ENCODE measurements around the gene CDKN2B. TPM values are rescaled to one million over a fixed set of nuclear protein-coding genes. Genes with fewer than 3 reads are reported as not detected.

The CDKN2B gene
- total and polyA plus RNA-seq, 12 donors: 1.1 to 5.2 (median 2.0) TPM

DNA sequence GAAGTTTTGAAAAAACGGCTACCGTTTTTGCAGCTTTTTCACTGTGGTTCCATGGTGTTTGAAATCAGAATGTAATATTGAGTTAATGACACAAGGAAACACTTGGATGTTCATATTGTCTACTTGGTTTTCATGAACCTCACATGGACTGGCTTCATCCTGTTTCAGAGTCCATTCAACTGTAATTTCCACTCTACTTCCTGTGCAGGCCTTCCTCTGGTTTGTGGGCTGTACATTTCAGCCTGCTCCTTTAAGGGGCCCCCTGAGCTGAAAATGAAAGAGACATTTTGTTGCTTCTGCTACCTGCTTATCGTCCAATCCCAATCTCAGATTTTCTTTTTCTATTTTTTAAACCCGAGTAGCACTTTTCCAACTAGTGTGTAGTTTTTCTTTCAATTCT, 41.8 kb upstream of the CDKN2B start:
- intact Hi-C loops (cut with DNase I): loop anchor here in 2 of 10 donors (10.0 kb wide), 2 partner anchors 64 to 184 kb away; no protein-coding TSS in a partner anchor
- WGBS, 2 donors: 67 to 75% methylated on average over 4 of the region's 4 CpGs
- peaks cover 0 to 29% (median 0%) of the 10 kb centered on the region in 9 donors for H3K4me1 ChIP-seq
- H3K9me3 ChIP-seq: no peaks in the 10 kb centered on the region
- no peaks in the 10 kb centered on the region for H3K36me3 ChIP-seq
- DNase-seq: no peak
- peak overlapping the region in 1 of 10 donors; percentile 2 for H3K27ac ChIP-seq
- no peaks in the 10 kb centered on the region for H3K27me3 ChIP-seq
- H3K4me3 ChIP-seq: no peak overlapping the region
- ATAC-seq: peak in 1 of 8 donors; percentile 46
- TF ChIP-seq, protein P1, sequence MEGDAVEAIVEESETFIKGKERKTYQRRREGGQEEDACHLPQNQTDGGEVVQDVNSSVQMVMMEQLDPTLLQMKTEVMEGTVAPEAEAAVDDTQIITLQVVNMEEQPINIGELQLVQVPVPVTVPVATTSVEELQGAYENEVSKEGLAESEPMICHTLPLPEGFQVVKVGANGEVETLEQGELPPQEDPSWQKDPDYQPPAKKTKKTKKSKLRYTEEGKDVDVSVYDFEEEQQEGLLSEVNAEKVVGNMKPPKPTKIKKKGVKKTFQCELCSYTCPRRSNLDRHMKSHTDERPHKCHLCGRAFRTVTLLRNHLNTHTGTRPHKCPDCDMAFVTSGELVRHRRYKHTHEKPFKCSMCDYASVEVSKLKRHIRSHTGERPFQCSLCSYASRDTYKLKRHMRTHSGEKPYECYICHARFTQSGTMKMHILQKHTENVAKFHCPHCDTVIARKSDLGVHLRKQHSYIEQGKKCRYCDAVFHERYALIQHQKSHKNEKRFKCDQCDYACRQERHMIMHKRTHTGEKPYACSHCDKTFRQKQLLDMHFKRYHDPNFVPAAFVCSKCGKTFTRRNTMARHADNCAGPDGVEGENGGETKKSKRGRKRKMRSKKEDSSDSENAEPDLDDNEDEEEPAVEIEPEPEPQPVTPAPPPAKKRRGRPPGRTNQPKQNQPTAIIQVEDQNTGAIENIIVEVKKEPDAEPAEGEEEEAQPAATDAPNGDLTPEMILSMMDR (IDR thresholded peaks at IDR 0.05): no peak

DNA sequence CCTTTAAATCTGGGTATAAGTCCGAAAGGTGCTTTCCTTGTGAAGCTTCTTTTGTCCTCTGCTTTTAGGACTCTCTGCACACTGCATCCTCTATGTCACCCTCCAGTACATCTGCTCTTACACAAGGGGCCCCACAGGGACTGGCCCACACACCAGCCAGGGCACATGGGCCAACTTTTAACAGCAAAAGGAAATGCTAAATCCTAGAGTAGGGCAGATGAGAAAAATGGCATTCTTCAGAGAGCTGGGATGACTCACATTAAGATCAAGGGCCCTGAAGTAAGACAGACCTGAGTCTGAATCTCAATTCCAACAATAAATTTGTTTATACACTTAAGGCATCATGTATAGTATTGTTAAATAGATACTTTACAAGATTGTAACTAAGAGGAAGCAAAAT, 40.3 kb upstream of the CDKN2B start:
- Histone ChIP-seq H3K27ac (no peak overlapping the region), H3K27me3 (no peaks in the 10 kb centered on the region), H3K4me1 (peaks cover 0 to 32% (median 0%) of the 10 kb centered on the region in 9 donors), H3K9me3 (no peaks in the 10 kb centered on the region), H3K36me3 (no peaks in the 10 kb centered on the region), H3K4me3 (no peak overlapping the region)
- ATAC-seq (no peak), DNase-seq (no peak)
- 95 to 97% methylated on average over 1 of the region's 1 CpG for WGBS, 2 donors
- intact Hi-C loops (cut with DNase I): loop anchor here in 2 of 10 donors (10.0 kb wide), 2 partner anchors 165 to 235 kb away; no protein-coding TSS in a partner anchor
- TF ChIP-seq, protein P1 (IDR thresholded peaks at IDR 0.05): no peak

DNA sequence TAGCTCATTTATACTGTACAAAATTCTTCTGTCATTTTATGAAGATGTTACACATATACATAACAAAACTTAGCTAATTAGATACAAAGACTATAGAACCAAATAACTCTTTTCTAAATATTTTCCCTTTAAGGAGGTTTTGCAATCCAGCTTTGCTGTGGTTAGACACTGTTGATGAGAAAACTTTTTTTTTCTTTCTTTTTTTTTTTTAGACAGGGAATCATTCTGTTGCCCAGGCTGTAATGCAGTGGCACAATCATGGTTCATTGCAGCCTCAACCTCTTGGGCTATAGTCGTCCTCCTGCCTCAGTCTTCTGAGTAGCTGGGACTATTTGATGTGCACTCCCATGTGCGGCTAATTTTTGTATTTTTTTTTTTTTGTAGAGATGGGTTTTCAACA, 38.5 kb upstream of the CDKN2B start:
- H3K9me3 ChIP-seq: no peaks in the 10 kb centered on the region
- no peak overlapping the region for H3K4me3 ChIP-seq
- intact Hi-C loops (cut with DNase I): loop anchor here in 2 of 10 donors (10.0 kb wide), 2 partner anchors 167 to 233 kb away; no protein-coding TSS in a partner anchor
- no peak for ATAC-seq
- H3K27ac ChIP-seq: no peak overlapping the region
- TF ChIP-seq, protein P1 (IDR thresholded peaks at IDR 0.05): no peak
- no peaks in the 10 kb centered on the region for H3K36me3 ChIP-seq
- WGBS, 2 donors: 88% methylated on average over 2 of the region's 2 CpGs
- H3K27me3 ChIP-seq: no peaks in the 10 kb centered on the region
- H3K4me1 ChIP-seq: peaks cover 0 to 27% (median 0%) of the 10 kb centered on the region in 9 donors
- DNase-seq: no peak

DNA sequence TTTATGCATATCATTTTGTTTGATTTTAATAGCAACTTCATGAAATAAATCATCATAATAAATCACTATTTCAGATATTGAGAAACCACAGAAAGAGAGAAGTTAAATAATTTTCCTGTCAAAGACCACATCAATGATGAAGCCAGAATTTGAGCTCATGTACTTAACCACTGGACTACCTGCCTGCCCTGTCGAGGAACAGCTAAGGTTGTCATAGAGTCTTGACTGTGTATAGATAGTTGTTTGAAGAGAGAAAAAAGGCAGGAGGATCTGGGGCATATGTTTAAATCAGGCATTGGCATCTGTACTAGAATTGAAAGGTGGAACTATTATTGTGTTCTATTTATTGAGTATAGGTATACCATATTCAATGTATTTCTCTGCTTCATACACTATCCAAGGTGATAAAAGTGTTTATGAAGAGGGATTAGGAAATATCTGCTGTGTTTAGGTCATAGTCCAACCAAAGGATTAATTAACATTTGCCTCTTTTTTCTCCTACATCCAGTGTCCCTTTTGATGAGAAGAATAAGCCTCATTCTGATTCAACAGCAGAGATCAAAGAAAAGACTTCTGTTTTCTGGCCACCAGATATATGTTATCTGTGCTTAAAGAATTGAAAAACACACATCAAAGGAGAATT, 37.3 kb upstream of the CDKN2B start:
- Histone ChIP-seq H3K27ac (no peak overlapping the region), H3K4me1 (peaks cover 0 to 18% (median 0%) of the 10 kb centered on the region in 9 donors), H3K9me3 (no peaks in the 10 kb centered on the region), H3K27me3 (no peaks in the 10 kb centered on the region), H3K4me3 (no peak overlapping the region), H3K36me3 (no peaks in the 10 kb centered on the region)
- 77 to 82% methylated on average over 1 of the region's 1 CpG for WGBS, 2 donors
- ATAC-seq: no peak
- TF ChIP-seq, protein P1 (IDR thresholded peaks at IDR 0.05): no peak
- DNase-seq: no peak
- intact Hi-C loops (cut with DNase I): loop anchor here in 2 of 10 donors (10.0 kb wide), 2 partner anchors 168 to 232 kb away; no protein-coding TSS in a partner anchor
